A204.1 (cell line): ENCODE measurements around the gene AGTRAP.

Experiments
- FAIRE-seq: peaks from 2 replicates; lab custom pipeline; 2012; peaks lifted over from hg19 to GRCh38; lab: Jason Lieb, UNC

AGTRAP gene

GRCh38 chr1:11784993-11785769, 49.2 kb downstream of the AGTRAP start:
- no peak for FAIRE-seq

GRCh38 chr1:11786168-11786567, 50.2 kb downstream of the AGTRAP start:
- FAIRE-seq, result no peak

- no peak for FAIRE-seq
These were observed 51.4 kb downstream of the AGTRAP start for GRCh38 chr1:11787251-11787803.

- no peak for FAIRE-seq
These were observed 52.0 kb downstream of the AGTRAP start for GRCh38 chr1:11787804-11788436.

- no peak for FAIRE-seq
These were observed 52.7 kb downstream of the AGTRAP start for GRCh38 chr1:11788549-11789053.

GRCh38 chr1:11789126-11790067, 53.5 kb downstream of the AGTRAP start:
- FAIRE-seq, result no peak

- no peak for FAIRE-seq
These were observed 54.4 kb downstream of the AGTRAP start for GRCh38 chr1:11790101-11790879.

GRCh38 chr1:11790880-11791715, 55.2 kb downstream of the AGTRAP start:
- no peak for FAIRE-seq

- FAIRE-seq, result no peak
These were observed 56.2 kb downstream of the AGTRAP start for GRCh38 chr1:11792106-11792505.

- FAIRE-seq, result no peak
These were observed 57.9 kb downstream of the AGTRAP start for GRCh38 chr1:11793819-11794218.

GRCh38 chr1:11794446-11795237, 58.7 kb downstream of the AGTRAP start:
- no peak for FAIRE-seq

- no peak for FAIRE-seq
These were observed 59.4 kb downstream of the AGTRAP start for GRCh38 chr1:11795238-11795890.

GRCh38 chr1:11796036-11796828, 60.3 kb downstream of the AGTRAP start:
- no peak for FAIRE-seq

- FAIRE-seq, result no peak
These were observed 61.7 kb downstream of the AGTRAP start for GRCh38 chr1:11797525-11798216.

GRCh38 chr1:11799099-11799498, 63.2 kb downstream of the AGTRAP start:
- no peak for FAIRE-seq

- no peak for FAIRE-seq
These were observed 64.0 kb downstream of the AGTRAP start for GRCh38 chr1:11799896-11800295.

GRCh38 chr1:11800391-11800755, 64.4 kb downstream of the AGTRAP start:
- no peak for FAIRE-seq
